Measurements from ENCODE around the gene PPARG. TPM values are rescaled to one million over a fixed set of nuclear protein-coding genes. Genes with fewer than 3 reads are reported as not detected.
"Not testable (repeated sequence)": the region's sequence is repeated elsewhere in the genome, so short reads cannot be mapped to it uniquely, and the experiment has no call there.

The PPARG gene
- total RNA-seq, 2 experiments from 2014 or later: 0.20 TPM; not detected in 1

DNA sequence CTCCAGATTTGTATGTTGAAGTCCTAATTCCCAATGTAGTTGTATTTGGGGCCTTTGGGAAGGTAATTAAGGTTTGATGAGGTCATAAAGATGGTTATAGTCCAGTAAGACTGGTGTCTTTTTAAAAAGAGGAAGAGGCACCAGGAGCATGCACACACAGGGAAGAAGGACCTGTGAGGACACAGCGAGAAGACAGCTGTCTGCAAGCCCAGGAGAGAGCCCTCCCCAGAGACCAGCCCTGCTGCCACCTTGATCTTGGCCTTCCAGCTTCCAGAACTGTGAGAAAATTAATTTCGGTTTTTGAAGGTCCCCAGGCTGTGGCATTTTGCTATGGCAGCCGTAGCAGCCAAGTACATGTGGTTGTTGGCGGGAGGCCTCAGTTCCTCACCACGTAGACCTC is 162.6 kb downstream of the PPARG start:
- Mint-ChIP-seq H3K9me3 (no peaks in the 10 kb centered on the region), H3K4me3 (no peak overlapping the region), H3K4me1 (ENCODE audit: low read depth) (no peaks in the 10 kb centered on the region), H3K36me3 (ENCODE audit: low read depth) (no peaks in the 10 kb centered on the region), H3K27me3 (ENCODE audit: low read depth) (no peaks in the 10 kb centered on the region), H3K27ac (no peak overlapping the region)
- no peak for DNase-seq
- CTCF ChIA-PET: no interaction called here
- intact Hi-C loops (cut with micrococcal nuclease): no loop called here

DNA sequence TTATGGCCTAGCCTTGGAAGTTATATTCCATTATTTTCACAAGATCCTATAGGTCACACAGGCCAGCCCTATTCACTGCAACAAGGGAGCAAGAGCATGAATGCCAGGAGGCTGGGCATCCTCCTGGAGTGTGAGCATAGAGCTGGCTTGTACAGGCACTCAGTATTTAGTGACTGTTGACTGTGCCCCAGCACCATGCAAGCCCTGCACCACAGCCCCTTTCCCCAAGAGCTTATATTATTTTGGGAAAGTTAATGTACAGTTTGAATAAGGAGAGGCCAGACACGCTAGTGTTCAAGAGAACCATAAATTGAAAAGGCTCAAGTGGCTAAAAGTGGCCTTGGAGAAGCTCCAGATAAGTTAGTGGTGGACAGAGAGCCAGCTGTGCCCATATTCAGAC is 163.1 kb downstream of the PPARG start:
- Mint-ChIP-seq H3K27ac (no peak overlapping the region), H3K4me3 (no peak overlapping the region), H3K36me3 (ENCODE audit: low read depth) (no peaks in the 10 kb centered on the region), H3K27me3 (ENCODE audit: low read depth) (no peaks in the 10 kb centered on the region), H3K9me3 (no peaks in the 10 kb centered on the region), H3K4me1 (ENCODE audit: low read depth) (no peaks in the 10 kb centered on the region)
- no peak for DNase-seq
- intact Hi-C loops (cut with micrococcal nuclease): no loop called here
- CTCF ChIA-PET: no interaction called here

DNA sequence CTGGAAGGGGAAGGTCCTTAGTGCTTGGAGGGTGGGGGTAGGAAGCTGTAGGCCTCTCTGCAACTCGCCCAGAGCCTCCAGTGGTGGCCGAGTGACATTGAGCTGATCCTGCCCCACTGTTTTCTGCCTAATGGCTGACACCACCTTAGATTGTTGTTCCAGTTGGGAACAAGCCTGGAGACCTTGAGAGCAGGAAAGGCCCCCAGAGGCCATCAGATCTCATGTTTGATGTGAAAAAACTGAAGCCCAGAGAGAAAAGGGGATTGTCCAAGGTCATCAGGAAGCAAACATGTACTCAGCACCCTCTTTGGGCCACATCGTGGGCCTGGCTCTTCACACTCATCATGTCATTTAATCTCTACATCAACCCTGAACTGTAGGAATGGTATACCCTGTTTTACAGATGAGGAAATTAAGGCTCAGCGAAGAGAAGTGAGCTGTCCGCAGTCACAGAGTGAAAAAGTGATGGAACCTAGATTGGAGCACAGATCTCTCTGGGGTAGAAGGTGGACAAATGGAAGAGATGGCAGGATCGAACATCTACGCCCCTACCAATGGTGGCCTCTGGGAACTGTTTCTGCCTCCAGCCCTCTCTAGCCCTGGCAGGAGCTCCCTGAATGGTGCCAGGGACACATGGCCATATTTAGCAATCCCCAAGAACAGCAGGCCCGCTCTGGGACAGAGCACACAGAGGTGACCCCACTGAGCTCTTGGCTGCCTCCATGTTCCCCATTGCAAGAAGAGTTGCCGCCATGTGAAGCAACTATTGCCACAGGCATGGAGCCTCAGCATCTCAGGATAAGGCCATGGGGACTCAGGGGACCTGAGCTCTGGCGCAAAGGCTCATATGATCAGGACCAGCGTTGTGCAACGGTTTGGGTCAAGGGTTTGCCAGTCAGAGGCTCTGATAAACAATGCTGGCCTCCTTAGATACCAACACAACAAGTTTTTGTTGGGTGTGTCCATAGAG is 163.8 kb downstream of the PPARG start:
- no peak overlapping the region for H3K27ac Mint-ChIP-seq
- intact Hi-C loops (cut with micrococcal nuclease): no loop called here
- H3K4me1 Mint-ChIP-seq (ENCODE audit: low read depth): no peaks in the 10 kb centered on the region
- H3K4me3 Mint-ChIP-seq: no peak overlapping the region
- H3K36me3 Mint-ChIP-seq (ENCODE audit: low read depth): no peaks in the 10 kb centered on the region
- CTCF ChIA-PET: no interaction called here
- H3K9me3 Mint-ChIP-seq: no peaks in the 10 kb centered on the region
- no peak for DNase-seq
- no peaks in the 10 kb centered on the region for H3K27me3 Mint-ChIP-seq (ENCODE audit: low read depth)

DNA sequence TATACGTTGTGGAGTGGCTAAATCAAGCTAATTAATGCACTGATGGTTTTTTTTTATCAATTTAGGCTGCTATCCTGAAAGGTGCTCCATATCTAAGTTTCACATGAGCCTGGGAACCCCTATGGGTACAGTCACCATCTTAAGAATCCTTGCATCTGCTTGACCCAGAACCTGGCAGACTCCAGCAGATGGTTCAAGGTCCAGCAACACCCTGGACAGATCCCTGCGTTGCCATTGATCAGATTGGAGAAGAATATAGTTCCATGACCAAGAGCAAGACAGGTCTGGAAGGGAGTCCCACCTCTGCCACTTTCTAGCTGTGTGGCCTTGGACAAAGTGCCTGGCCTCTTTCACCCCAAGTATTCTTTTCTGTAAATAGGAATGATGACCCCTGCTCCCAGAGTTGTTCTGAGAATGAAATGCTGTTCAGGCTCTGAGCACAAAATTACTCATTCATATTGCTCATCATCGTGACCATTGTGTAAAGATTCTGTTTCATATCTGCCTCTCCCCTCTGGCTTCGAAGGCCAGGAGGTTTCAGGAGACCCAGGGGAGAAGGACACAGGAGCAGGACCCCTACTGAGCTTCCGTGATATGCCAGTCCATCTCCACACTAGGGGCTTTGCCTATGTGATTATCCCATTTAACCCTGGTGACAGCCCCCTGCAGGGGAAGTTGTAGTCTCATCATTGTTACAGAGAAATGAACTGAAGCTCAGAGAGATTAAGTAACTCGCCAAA is 165.4 kb downstream of the PPARG start:
- Mint-ChIP-seq H3K4me3 (no peak overlapping the region), H3K9me3 (no peaks in the 10 kb centered on the region), H3K4me1 (ENCODE audit: low read depth) (no peaks in the 10 kb centered on the region), H3K36me3 (ENCODE audit: low read depth) (no peaks in the 10 kb centered on the region), H3K27me3 (ENCODE audit: low read depth) (no peaks in the 10 kb centered on the region), H3K27ac (no peak overlapping the region)
- DNase-seq: no peak
- CTCF ChIA-PET: no interaction called here
- intact Hi-C loops (cut with micrococcal nuclease): no loop called here

DNA sequence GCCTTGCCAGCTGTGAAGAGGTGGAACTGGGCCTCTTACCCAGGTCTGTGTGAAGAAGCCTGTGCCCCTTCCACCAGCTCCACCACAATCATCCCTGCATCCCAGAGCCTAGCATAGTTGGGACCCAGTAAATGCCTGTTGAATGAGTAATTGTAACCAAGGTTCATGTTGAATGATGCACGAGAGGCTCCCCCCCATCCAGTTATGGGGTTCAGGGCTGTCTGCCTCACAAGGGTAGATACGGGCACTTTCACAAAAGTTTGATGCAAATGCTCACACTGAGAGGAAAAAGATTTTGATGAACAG is 165.9 kb downstream of the PPARG start:
- CTCF ChIA-PET: no interaction called here
- no peaks in the 10 kb centered on the region for H3K27me3 Mint-ChIP-seq (ENCODE audit: low read depth)
- no peak for DNase-seq
- H3K27ac Mint-ChIP-seq: no peak overlapping the region
- H3K9me3 Mint-ChIP-seq: no peaks in the 10 kb centered on the region
- no peaks in the 10 kb centered on the region for H3K36me3 Mint-ChIP-seq (ENCODE audit: low read depth)
- no peak overlapping the region for H3K4me3 Mint-ChIP-seq
- intact Hi-C loops (cut with micrococcal nuclease): no loop called here
- H3K4me1 Mint-ChIP-seq (ENCODE audit: low read depth): no peaks in the 10 kb centered on the region

DNA sequence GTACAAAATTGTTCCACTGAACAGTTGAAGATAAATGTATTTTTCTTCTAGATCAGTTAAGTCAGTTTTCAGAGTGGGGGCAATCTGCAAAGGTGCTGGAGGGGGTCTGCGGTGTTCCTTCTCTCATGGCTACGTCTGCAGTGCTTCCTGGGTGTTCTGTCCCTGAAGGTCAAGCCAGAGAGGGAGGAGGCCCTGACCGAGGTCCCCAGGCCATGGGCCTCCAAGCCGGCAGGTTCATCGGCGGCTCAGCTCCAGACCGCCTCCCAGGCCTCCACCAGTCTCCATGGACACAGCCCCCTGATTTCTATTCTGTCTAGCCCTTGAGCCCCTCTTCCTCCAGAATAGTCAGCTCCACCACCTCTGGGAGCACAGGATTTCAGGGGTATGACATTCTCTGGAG is 166.9 kb downstream of the PPARG start:
- CTCF ChIA-PET: no interaction called here
- H3K4me3 Mint-ChIP-seq: no peak overlapping the region
- no peaks in the 10 kb centered on the region for H3K9me3 Mint-ChIP-seq
- intact Hi-C loops (cut with micrococcal nuclease): no loop called here
- DNase-seq: no peak
- H3K27ac Mint-ChIP-seq: no peak overlapping the region
- H3K36me3 Mint-ChIP-seq (ENCODE audit: low read depth): no peaks in the 10 kb centered on the region
- H3K4me1 Mint-ChIP-seq (ENCODE audit: low read depth): no peaks in the 10 kb centered on the region
- H3K27me3 Mint-ChIP-seq (ENCODE audit: low read depth): no peaks in the 10 kb centered on the region

DNA sequence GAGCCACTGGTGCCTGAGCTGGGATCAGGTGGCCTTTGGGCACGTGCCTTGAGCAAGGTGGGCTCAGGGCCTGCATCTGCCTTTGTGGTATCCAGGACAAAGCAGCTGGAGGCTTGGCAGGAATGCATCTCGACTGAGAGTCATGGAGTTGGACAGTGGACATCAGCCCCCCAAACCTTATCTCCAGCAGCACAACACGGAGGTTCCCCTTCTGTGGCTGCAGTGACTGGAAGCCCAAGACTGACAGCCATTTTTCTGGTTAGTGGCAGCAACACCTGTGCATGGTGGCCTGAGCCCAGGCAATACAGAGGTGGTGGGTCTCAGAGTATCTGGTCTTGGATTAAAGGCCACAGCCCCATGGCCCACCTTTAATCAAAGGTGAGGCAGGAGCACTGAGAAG is 167.6 kb downstream of the PPARG start:
- CTCF ChIA-PET: no interaction called here
- H3K4me3 Mint-ChIP-seq: no peak overlapping the region
- no peak for DNase-seq
- intact Hi-C loops (cut with micrococcal nuclease): no loop called here
- no peaks in the 10 kb centered on the region for H3K9me3 Mint-ChIP-seq
- H3K4me1 Mint-ChIP-seq (ENCODE audit: low read depth): peaks cover 4% of the 10 kb centered on the region
- no peaks in the 10 kb centered on the region for H3K27me3 Mint-ChIP-seq (ENCODE audit: low read depth)
- no peaks in the 10 kb centered on the region for H3K36me3 Mint-ChIP-seq (ENCODE audit: low read depth)
- no peak overlapping the region for H3K27ac Mint-ChIP-seq

DNA sequence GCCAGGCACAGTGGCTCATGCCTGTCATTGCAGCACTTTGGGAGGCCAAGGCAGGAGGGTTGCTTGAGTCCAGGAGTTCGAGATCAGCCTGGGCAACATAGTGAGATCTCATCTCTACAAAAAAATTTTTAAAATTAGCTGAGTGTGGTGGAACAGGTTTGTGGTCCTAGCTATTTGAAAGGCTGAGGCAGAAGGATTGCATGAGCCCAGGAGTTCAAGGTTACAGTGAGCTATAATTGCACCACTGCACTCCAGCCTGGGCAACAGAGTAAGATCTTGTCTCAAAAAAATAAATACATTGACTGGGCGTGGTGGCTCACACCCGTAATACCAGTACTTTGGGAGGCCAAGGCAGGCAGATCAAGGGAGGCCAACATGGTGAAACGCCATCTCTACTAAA is 168.5 kb downstream of the PPARG start:
- CTCF ChIA-PET; H3K9me3 Mint-ChIP-seq; H3K4me3 Mint-ChIP-seq; H3K27ac Mint-ChIP-seq; DNase-seq; H3K4me1 Mint-ChIP-seq (ENCODE audit: low read depth); H3K36me3 Mint-ChIP-seq (ENCODE audit: low read depth); H3K27me3 Mint-ChIP-seq (ENCODE audit: low read depth); intact Hi-C loops (cut with micrococcal nuclease): not testable (repeated sequence)

DNA sequence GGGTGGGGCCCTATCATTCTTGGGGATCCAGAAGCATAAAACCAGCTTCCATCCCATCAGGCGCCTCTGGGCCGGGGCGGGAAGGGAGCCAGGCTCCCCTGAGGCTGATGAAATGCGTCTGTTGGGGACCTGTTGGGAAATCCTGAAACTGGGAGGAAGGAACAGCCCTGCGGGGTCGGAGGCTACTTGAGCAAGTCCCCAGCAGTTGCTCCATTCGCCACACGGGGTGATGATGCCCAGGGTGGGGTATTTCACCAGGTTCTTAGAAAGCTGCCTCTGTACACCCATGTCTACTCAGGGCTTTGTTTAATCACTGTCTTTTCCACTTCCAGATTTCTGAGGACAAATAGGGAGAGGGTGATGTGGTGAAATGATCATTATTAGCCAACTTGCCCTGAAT is 170.0 kb downstream of the PPARG start:
- no peak for DNase-seq
- intact Hi-C loops (cut with micrococcal nuclease): no loop called here
- no peaks in the 10 kb centered on the region for H3K27me3 Mint-ChIP-seq (ENCODE audit: low read depth)
- H3K27ac Mint-ChIP-seq: no peak overlapping the region
- H3K9me3 Mint-ChIP-seq: no peaks in the 10 kb centered on the region
- no peaks in the 10 kb centered on the region for H3K36me3 Mint-ChIP-seq (ENCODE audit: low read depth)
- H3K4me1 Mint-ChIP-seq (ENCODE audit: low read depth): peaks cover 17% of the 10 kb centered on the region
- no peak overlapping the region for H3K4me3 Mint-ChIP-seq
- CTCF ChIA-PET: interaction anchor here (1.3 to 1.5 kb wide), 2 partner anchors 12 to 26 kb away, joined by 3 read pairs; no protein-coding TSS in a partner anchor

DNA sequence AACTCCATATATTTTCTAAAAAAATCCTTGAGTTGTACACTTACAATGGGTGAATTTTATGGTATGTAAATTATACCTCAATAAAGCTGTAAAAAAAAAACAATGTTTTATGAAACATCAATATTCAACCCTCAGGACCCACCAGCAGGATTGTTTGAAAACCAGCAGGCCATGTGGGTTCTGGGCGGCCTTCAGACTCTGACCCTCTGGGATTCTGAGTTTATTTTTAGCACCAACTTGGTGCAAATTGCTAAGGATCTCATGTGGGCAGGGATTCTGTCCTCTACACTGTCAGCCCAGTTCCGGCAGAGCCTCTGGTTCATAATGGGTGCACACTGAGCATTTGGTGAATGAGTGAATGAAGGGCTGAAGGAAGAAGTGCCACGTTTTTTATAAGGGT is 171.3 kb downstream of the PPARG start:
- intact Hi-C loops (cut with micrococcal nuclease): no loop called here
- H3K9me3 Mint-ChIP-seq: no peaks in the 10 kb centered on the region
- no peaks in the 10 kb centered on the region for H3K27me3 Mint-ChIP-seq (ENCODE audit: low read depth)
- no peak for DNase-seq
- CTCF ChIA-PET: interaction anchor here (1.0 kb wide), 1 partner anchor 20 kb away, joined by 3 read pairs; no protein-coding TSS in a partner anchor
- no peak overlapping the region for H3K27ac Mint-ChIP-seq
- H3K4me3 Mint-ChIP-seq: no peak overlapping the region
- H3K36me3 Mint-ChIP-seq (ENCODE audit: low read depth): no peaks in the 10 kb centered on the region
- H3K4me1 Mint-ChIP-seq (ENCODE audit: low read depth): peaks cover 17% of the 10 kb centered on the region

DNA sequence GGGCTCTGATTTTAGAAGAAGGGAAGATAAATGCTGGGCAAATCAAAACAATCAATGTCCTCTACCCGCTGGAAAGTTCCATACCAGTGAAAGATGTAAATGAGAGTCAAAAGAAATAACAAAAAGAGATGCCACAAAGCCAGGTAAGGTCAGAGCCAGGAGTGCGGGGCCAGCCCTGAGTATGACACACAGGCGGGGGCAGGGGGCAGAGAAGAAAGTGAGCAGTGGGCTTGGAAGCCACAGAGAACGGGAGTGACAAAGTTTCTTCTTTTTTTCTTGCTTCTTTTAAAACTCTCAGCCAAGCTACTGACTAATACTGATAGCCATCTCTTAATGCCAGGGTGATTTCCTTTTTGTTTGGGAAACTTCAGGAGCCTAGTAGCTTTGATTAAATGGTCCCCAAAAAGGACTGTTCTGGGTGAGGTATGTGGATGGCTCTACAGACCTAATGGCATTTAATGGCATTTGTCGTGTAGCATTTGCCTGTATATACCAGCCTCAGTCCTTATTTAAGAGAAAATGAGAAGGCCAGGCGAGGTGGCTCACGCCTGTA is 172.3 kb downstream of the PPARG start:
- H3K4me1 Mint-ChIP-seq (ENCODE audit: low read depth): peaks cover 17% of the 10 kb centered on the region
- DNase-seq: no peak
- intact Hi-C loops (cut with micrococcal nuclease): no loop called here
- H3K9me3 Mint-ChIP-seq: no peaks in the 10 kb centered on the region
- no peaks in the 10 kb centered on the region for H3K27me3 Mint-ChIP-seq (ENCODE audit: low read depth)
- H3K4me3 Mint-ChIP-seq: no peak overlapping the region
- no peak overlapping the region for H3K27ac Mint-ChIP-seq
- CTCF ChIA-PET: interaction anchor here (0.6 to 1.5 kb wide), 6 partner anchors 9 to 1322 kb away, joined by 3 to 4 read pairs (median 3); partner anchors contain the start of gene TSEN2
- H3K36me3 Mint-ChIP-seq (ENCODE audit: low read depth): no peaks in the 10 kb centered on the region

DNA sequence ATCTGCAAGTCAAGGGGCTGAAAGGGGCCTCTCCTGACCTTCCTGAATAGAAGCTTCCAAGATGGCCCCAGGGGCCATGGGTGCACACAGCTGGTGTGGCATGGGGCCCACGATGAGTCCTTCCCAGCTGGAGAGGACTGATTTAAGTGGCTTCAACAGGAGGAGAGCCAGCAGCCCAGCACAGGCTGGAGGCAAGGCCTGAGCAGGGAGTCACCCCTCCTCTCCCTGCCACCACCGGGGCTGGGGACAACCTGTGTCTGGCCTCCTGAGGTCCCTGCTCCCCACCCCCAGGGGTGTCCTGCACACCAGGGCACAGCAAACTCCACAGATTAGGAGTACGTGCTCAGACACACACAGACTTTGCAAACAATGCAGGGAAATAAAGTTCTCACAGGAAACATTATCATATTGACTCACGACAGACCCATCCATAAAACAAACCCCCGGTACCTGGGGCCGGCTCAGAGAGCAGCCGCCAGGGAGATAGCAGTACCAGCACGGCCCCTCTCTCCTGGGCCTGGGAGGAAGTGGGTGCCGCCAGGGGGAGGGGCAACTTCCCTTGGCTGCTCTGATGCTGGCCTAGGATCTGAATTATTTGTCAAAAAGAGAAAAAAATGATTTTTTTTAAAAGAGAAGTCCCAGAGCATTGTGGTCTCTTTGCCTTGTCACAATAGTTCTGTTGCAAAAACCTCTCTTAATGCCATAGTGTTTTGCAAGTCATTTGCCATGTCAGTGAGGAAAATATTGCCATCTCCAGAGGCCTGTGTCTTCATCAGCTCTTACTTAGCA is 173.5 kb downstream of the PPARG start:
- intact Hi-C loops (cut with micrococcal nuclease): loop anchor here (1.0 kb wide), 1 partner anchor 9 kb away; no protein-coding TSS in a partner anchor
- peak overlapping the region; percentile 14 for H3K27ac Mint-ChIP-seq
- CTCF ChIA-PET: interaction anchor here (0.6 to 1.5 kb wide), 5 partner anchors 8 to 327 kb away, joined by 3 to 4 read pairs (median 3); partner anchors contain the start of gene TSEN2
- no peaks in the 10 kb centered on the region for H3K36me3 Mint-ChIP-seq (ENCODE audit: low read depth)
- peak; percentile 47 for DNase-seq
- peaks cover 17% of the 10 kb centered on the region for H3K4me1 Mint-ChIP-seq (ENCODE audit: low read depth)
- no peak overlapping the region for H3K4me3 Mint-ChIP-seq
- no peaks in the 10 kb centered on the region for H3K9me3 Mint-ChIP-seq
- no peaks in the 10 kb centered on the region for H3K27me3 Mint-ChIP-seq (ENCODE audit: low read depth)

All from activated naive CD4-positive, alpha-beta T cell treated with anti-CD3 and anti-CD28 coated beads for 36 hours (primary cell).